ENCODE results near the gene PGBD5.

Gene PGBD5

DNA sequence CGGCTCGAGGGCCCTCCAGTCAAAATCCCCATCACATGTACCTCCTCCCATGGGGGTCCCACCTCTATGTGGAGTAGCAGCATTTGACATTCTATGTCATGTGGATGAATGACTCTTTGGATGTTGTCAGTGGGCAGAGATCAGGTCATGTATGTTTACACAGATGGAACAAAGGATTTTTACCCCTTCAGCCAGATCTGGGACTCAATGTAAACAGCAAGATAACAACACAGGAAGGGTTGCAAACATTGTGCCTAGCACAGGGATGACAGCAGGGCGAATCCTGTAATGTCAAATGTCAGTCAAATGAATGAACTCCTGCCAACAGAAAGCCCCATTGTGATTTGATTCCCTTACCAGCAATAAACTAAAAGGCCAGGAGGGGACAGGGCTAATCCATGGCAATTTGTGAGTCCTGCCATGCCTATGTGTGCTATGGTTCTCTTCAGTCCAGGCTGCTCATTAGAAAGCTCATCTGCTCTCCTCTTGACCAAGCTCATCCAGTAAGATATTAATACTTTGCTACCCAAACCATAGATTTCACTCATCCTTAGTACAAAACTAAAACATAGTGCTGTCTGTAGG is 60.3 kb downstream of the PGBD5 start:
- TF ChIP-seq, protein P1, sequence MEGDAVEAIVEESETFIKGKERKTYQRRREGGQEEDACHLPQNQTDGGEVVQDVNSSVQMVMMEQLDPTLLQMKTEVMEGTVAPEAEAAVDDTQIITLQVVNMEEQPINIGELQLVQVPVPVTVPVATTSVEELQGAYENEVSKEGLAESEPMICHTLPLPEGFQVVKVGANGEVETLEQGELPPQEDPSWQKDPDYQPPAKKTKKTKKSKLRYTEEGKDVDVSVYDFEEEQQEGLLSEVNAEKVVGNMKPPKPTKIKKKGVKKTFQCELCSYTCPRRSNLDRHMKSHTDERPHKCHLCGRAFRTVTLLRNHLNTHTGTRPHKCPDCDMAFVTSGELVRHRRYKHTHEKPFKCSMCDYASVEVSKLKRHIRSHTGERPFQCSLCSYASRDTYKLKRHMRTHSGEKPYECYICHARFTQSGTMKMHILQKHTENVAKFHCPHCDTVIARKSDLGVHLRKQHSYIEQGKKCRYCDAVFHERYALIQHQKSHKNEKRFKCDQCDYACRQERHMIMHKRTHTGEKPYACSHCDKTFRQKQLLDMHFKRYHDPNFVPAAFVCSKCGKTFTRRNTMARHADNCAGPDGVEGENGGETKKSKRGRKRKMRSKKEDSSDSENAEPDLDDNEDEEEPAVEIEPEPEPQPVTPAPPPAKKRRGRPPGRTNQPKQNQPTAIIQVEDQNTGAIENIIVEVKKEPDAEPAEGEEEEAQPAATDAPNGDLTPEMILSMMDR (IDR thresholded peaks at IDR 0.05; ENCODE audit: control insufficient read depth, insufficient read depth, low read depth, low read length, missing control alignments) = no peak
- no peak for DNase-seq (ENCODE audit: low read depth)
- no peak overlapping the region for H3K4me3 ChIP-seq (ENCODE audit: control insufficient read depth, low read depth, low read length)

DNA sequence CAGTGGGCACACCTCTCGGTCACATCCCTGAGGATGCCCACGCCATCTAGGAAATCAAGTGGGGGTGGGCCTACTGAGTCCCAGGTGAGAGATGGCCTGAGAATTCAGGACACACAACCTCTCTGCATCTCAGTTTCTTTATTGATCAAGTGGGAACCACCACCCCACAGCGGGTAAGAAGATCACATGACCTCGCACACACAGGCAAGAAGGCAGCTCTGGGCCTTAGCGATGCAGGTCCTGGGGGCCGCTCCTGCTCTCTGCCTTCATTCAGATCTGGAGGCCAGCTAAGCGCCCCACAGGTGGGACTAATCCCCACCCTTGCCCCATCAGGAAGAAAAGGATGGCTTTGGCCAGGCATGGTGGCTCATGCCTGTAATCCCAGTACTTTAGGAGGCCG is 63.2 kb downstream of the PGBD5 start:
- TF ChIP-seq, protein P1 (IDR thresholded peaks at IDR 0.05; ENCODE audit: control insufficient read depth, insufficient read depth, low read depth, low read length, missing control alignments) = no peak
- DNase-seq (ENCODE audit: low read depth) = no peak
- no peak overlapping the region for H3K4me3 ChIP-seq (ENCODE audit: control insufficient read depth, low read depth, low read length)

DNA sequence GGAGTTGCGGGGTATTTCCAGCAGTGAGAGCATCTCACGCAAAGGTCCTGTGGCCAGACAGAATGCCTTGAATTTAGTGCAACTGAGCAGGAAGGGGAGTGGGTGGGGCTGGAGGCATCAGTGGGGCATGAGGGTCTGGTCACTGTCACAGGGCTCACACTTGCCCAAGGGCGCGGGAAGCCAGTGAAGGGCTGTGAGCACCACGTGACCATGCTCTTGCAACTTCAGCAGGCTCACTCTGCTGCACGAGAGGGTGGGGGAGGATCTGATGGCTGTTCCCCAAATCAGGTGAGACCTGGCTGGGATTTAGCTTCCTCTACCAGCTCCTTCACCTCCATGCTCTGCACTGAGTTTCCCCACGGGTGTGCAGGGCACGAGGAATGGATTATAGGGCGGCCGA is 64.2 kb downstream of the PGBD5 start:
- no peak overlapping the region for H3K4me3 ChIP-seq (ENCODE audit: control insufficient read depth, low read depth, low read length)
- no peak for DNase-seq (ENCODE audit: low read depth)
- TF ChIP-seq, protein P1 (IDR thresholded peaks at IDR 0.05; ENCODE audit: control insufficient read depth, insufficient read depth, low read depth, low read length, missing control alignments) = no peak

DNA sequence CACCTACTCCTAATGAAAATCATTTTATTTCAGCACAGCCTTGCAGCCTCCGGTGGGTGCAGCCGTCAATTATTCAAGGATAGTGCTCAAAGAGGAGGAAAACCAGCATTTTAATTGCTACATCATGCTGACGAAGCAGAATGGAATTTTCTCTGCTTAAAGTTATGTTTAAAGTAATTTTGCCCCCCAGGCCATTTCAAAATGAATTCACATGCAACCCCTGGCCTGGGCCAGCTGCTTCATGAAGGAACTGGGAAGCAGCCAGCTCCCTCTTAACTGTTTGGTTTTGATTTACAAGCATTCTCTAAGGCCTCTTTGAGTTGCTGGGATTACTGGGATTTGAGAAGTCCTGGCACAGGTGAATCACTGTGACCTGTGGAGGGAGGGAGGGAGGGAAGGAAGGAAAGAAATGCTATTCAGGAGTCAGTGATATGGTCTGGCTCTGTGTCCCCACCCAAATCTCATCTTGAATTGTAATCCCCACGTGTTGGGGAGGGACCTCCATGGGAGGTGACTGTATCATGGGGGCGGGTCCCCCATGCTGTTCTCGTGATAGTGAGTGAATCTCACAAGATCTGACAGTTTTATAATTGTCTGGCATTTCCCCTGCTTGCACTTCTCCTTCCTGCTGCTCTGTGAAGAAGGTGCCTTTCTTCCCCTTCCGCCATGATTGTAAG is 66.0 kb downstream of the PGBD5 start:
- no peak overlapping the region for H3K4me3 ChIP-seq (ENCODE audit: control insufficient read depth, low read depth, low read length)
- peak; percentile 64 for DNase-seq (ENCODE audit: low read depth)
- TF ChIP-seq, protein P1 (IDR thresholded peaks at IDR 0.05; ENCODE audit: control insufficient read depth, insufficient read depth, low read depth, low read length, missing control alignments) = no peak

DNA sequence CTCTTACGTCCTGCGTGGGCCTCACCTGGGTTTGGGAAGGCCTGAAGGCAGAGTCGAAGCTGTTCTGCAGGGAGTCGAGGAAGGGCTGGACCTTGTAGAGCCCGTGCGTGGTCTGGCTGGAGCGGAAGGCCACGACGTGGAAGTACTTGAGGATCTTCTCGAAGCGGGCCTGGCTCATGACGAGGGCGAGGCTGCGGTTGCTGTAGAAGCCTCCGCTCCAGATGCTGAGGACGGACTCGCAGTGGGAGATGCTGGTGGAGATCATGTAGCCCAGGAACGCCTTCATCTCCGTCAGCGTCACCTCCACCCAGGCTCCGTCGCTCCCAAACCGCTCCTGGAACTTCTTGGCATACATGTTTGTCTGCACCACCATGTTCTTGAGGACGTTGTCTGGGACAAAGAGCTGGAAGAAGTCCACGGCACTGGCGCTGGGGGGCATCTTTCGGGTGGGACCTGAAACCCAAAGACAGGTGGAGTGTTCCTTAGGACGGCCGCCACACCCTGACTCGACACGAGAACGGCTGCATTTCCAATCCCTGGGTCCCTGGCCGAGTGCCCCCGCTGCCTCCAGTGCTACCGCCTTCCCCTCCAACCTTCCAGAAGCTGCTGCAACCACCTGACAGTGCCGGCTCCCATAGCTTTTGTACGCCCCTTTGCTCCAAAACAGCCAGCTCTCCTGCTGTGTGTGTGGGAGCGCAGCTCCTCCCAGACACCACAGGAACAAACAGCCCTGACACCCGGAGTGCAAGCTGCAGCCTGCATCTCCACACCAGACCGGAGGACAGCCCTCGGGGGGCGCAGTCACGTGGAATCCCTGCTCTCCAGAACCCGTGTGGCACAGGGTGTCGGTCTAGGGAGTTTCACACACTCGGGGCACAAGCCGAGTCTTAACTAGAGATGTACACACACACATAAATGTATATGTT is 69.0 kb downstream of the PGBD5 start:
- TF ChIP-seq, protein P1 (IDR thresholded peaks at IDR 0.05; ENCODE audit: control insufficient read depth, insufficient read depth, low read depth, low read length, missing control alignments) = no peak
- DNase-seq (ENCODE audit: low read depth) = no peak
- no peak overlapping the region for H3K4me3 ChIP-seq (ENCODE audit: control insufficient read depth, low read depth, low read length)

DNA sequence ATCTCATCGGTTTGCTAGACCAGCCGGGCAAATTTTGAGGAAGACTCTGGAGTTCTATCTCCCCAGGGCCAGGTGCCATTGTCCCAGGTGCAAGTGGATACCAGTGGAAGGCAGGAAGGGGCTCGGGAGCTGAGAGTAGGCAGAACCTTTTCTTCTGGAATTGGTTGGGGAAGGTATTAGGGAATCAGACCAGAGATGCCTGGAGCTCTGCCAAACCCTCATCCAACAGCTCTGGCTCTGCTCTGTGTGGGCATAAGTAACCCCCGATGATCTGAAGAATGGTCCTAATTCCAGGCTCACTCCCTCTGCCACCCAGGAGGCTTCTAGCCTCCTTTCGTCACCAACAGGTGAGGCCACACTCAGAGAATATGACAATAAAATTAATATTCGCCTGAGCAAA is 69.9 kb downstream of the PGBD5 start:
- TF ChIP-seq, protein P1 (IDR thresholded peaks at IDR 0.05; ENCODE audit: control insufficient read depth, insufficient read depth, low read depth, low read length, missing control alignments) = no peak
- H3K4me3 ChIP-seq (ENCODE audit: control insufficient read depth, low read depth, low read length) = no peak overlapping the region
- no peak for DNase-seq (ENCODE audit: low read depth)

All from AG09309 (cell line).